ENCODE results near the gene TMEM198. TPM values are rescaled to one million over a fixed set of nuclear protein-coding genes. Genes with fewer than 3 reads are reported as not detected.

The TMEM198 gene
- total and polyA plus RNA-seq, 2 donors (not counting 1 experiment from before 2014, with no cell fraction given), result 0.39 to 1.1 TPM

GRCh38 chr2:219531639-219532377 lies 12.0 kb upstream of the TMEM198 start:
- H3K79me2 ChIP-seq (ENCODE audit: control insufficient read depth, insufficient read depth, low read length), result no peaks in the 10 kb centered on the region
- H3K27ac Mint-ChIP-seq, result no peak overlapping the region
- intact Hi-C loops (cut with micrococcal nuclease), result no loop called here
- TF ChIP-seq CTCF (IDR thresholded peaks at IDR 0.05) (no peak), EZH2 (IDR thresholded peaks at IDR 0.05; ENCODE audit: borderline replicate concordance, insufficient read depth, low read depth, low read length, poor library complexity, severe bottlenecking) (no peak)
- no peak overlapping the region for H3K27ac ChIP-seq (ENCODE audit: low read length in 2 of 2)
- no peak overlapping the region for H3K4me3 ChIP-seq (ENCODE audit: control extremely low read depth in 1 of 5, extremely low read depth in 1 of 5, insufficient read depth in 1 of 5, low read depth in 2 of 5, low read length in 4 of 5)
- CTCF ChIA-PET, result interaction anchor here (0.8 to 8.8 kb wide), 11 partner anchors 9 to 473 kb away, joined by 3 to 146 read pairs (median 10); partner anchors contain the start of gene GMPPA
- H3K9ac ChIP-seq (ENCODE audit: low read length), result no peak overlapping the region
- peaks cover 0 to 54% (median 18%) of the 10 kb centered on the region in 4 experiments for H3K27me3 ChIP-seq (replicated peaks in 1 of 4; ENCODE audit: control extremely low read depth in 1 of 4, control insufficient read depth in 3 of 4, insufficient read depth in 4 of 4, low read length in 3 of 4)
- no peak for DNase-seq
- H3K4me1 ChIP-seq (ENCODE audit: control insufficient read depth in 2 of 2, insufficient read depth in 2 of 2, low read length in 2 of 2), result peaks cover 4 to 5% of the 10 kb centered on the region in 2 donors
- no peaks in the 10 kb centered on the region for H3K9me3 Mint-ChIP-seq (ENCODE audit: insufficient read depth)
- peaks cover 60% of the 10 kb centered on the region for H3K27me3 Mint-ChIP-seq
- H3K4me1 Mint-ChIP-seq, result peaks cover 3% of the 10 kb centered on the region
- H2AFZ ChIP-seq (ENCODE audit: insufficient read depth, low read depth, low read length, poor library complexity, severe bottlenecking), result no peak overlapping the region
- H4K20me1 ChIP-seq (ENCODE audit: control insufficient read depth, insufficient read depth, low read length, poor library complexity, severe bottlenecking), result no peaks in the 10 kb centered on the region
- no peaks in the 10 kb centered on the region for H3K36me3 ChIP-seq (replicated peaks in 1 of 2; ENCODE audit: control extremely low read depth in 1 of 2, control insufficient read depth in 1 of 2, extremely low read depth in 1 of 2, insufficient read depth in 2 of 2, low read length in 1 of 2)
- no peak for ATAC-seq (ENCODE audit: low read depth)
- no peak overlapping the region for H3K4me3 Mint-ChIP-seq
- 78% methylated on average over 14 of the region's 20 CpGs for WGBS (ENCODE audit: insufficient coverage)
- no peaks in the 10 kb centered on the region for H3K9me3 ChIP-seq (ENCODE audit: control extremely low read depth in 1 of 3, control insufficient read depth in 2 of 3, insufficient read depth in 1 of 3, low read length in 2 of 3)
- H3K4me2 ChIP-seq (replicated peaks; ENCODE audit: low read depth, low read length, poor library complexity, severe bottlenecking), result no peak overlapping the region
- POLR2A ChIA-PET, result no interaction called here

GRCh38 chr2:219532378-219532649 lies 11.5 kb upstream of the TMEM198 start:
- H3K9ac ChIP-seq (ENCODE audit: low read length), result no peak overlapping the region
- H3K4me3 ChIP-seq (ENCODE audit: control extremely low read depth in 1 of 5, extremely low read depth in 1 of 5, insufficient read depth in 1 of 5, low read depth in 2 of 5, low read length in 4 of 5), result no peak overlapping the region
- POLR2A ChIA-PET, result no interaction called here
- H3K36me3 ChIP-seq (replicated peaks in 1 of 2; ENCODE audit: control extremely low read depth in 1 of 2, control insufficient read depth in 1 of 2, extremely low read depth in 1 of 2, insufficient read depth in 2 of 2, low read length in 1 of 2), result no peaks in the 10 kb centered on the region
- H3K79me2 ChIP-seq (ENCODE audit: control insufficient read depth, insufficient read depth, low read length), result no peaks in the 10 kb centered on the region
- CTCF ChIA-PET, result interaction anchor here (0.9 to 8.8 kb wide), 4 partner anchors 9 to 72 kb away, joined by 3 to 146 read pairs (median 63); partner anchors contain the start of gene GMPPA
- H3K9me3 ChIP-seq (ENCODE audit: control extremely low read depth in 1 of 3, control insufficient read depth in 2 of 3, insufficient read depth in 1 of 3, low read length in 2 of 3), result no peaks in the 10 kb centered on the region
- H3K27ac Mint-ChIP-seq, result no peak overlapping the region
- peaks cover 0 to 52% (median 18%) of the 10 kb centered on the region in 4 experiments for H3K27me3 ChIP-seq (replicated peaks in 1 of 4; ENCODE audit: control extremely low read depth in 1 of 4, control insufficient read depth in 3 of 4, insufficient read depth in 4 of 4, low read length in 3 of 4)
- 92% methylated on average over 7 of the region's 8 CpGs for WGBS (ENCODE audit: insufficient coverage)
- no peak overlapping the region for H2AFZ ChIP-seq (ENCODE audit: insufficient read depth, low read depth, low read length, poor library complexity, severe bottlenecking)
- H3K4me1 ChIP-seq (ENCODE audit: control insufficient read depth in 2 of 2, insufficient read depth in 2 of 2, low read length in 2 of 2), result peaks cover 4 to 5% of the 10 kb centered on the region in 2 donors
- no peak for TF ChIP-seq CTCF (IDR thresholded peaks at IDR 0.05)
- no peak for TF ChIP-seq EZH2 (IDR thresholded peaks at IDR 0.05; ENCODE audit: borderline replicate concordance, insufficient read depth, low read depth, low read length, poor library complexity, severe bottlenecking)
- no peak overlapping the region for H3K4me2 ChIP-seq (replicated peaks; ENCODE audit: low read depth, low read length, poor library complexity, severe bottlenecking)
- intact Hi-C loops (cut with micrococcal nuclease), result no loop called here
- no peak overlapping the region for H3K4me3 Mint-ChIP-seq
- ATAC-seq (ENCODE audit: low read depth) (no peak), DNase-seq (no peak)
- H4K20me1 ChIP-seq (ENCODE audit: control insufficient read depth, insufficient read depth, low read length, poor library complexity, severe bottlenecking), result no peaks in the 10 kb centered on the region
- no peaks in the 10 kb centered on the region for H3K9me3 Mint-ChIP-seq (ENCODE audit: insufficient read depth)
- H3K27ac ChIP-seq (ENCODE audit: low read length in 2 of 2), result no peak overlapping the region
- H3K4me1 Mint-ChIP-seq, result peaks cover 3% of the 10 kb centered on the region
- peaks cover 57% of the 10 kb centered on the region for H3K27me3 Mint-ChIP-seq

Data from B cell (primary cell).